Naive B cell (primary cell): ENCODE measurements around the gene DNAH5. TPM values are rescaled to one million over a fixed set of nuclear protein-coding genes. Genes with fewer than 3 reads are reported as not detected.

Source experiments
- ATAC-seq, 2 donors: fragments of 150-1000 bp; cut with Tn5 transposase; 2 replicates each; pipeline ENCODE4 v1.10.0; 2021; ENCODE audit warnings: low read depth in 2 of 2, mild to moderate bottlenecking in 2 of 2, moderate library complexity in 2 of 2
- DNase-seq: peaks from one replicate; pipeline ENCODE4 v3.0.0; 2022
- H3K27ac Mint-ChIP-seq, 6 donors: one replicate each; pipeline ENCODE4 v1.8.0; 2020 to 2022; ENCODE audit warnings: mild to moderate bottlenecking in 6 of 6, mixed read lengths in 6 of 6, moderate library complexity in 5 of 6, inconsistent platforms in 2 of 6
- H3K27me3 Mint-ChIP-seq, 3 donors: one replicate each; pipeline ENCODE4 v1.8.0; 2021 to 2022; ENCODE audit warnings: mixed read lengths in 3 of 3, mild to moderate bottlenecking in 1 of 3
- H3K36me3 Mint-ChIP-seq, 2 donors: one replicate each; pipeline ENCODE4 v1.8.0; 2020 to 2022; ENCODE audit warnings: mixed read lengths in 2 of 2, inconsistent platforms in 1 of 2, mild to moderate bottlenecking in 1 of 2
- H3K4me1 Mint-ChIP-seq, 3 donors: one replicate each; pipeline ENCODE4 v1.8.0; 2020 to 2022; ENCODE audit warnings: mixed read lengths in 3 of 3, inconsistent platforms in 1 of 3, mild to moderate bottlenecking in 1 of 3, moderate library complexity in 1 of 3
- H3K4me3 Mint-ChIP-seq, 8 donors: one replicate each; pipeline ENCODE4 v1.8.0; 2020 to 2022; ENCODE audit warnings: mild to moderate bottlenecking in 8 of 8, mixed read lengths in 8 of 8, moderate library complexity in 8 of 8, inconsistent platforms in 2 of 8
- H3K9me3 Mint-ChIP-seq, 7 donors: one replicate each; pipeline ENCODE4 v1.8.0; 2020 to 2022; ENCODE audit warnings: mixed read lengths in 7 of 7, mild to moderate bottlenecking in 5 of 7, inconsistent platforms in 2 of 7, moderate library complexity in 1 of 7
- polyA plus RNA-seq, 6 donors: library from polyadenylated mRNA; unstranded; fragments of 300-500 nt; fragmentation: Illumina TruSeq; gene quantifications; one replicate each; pipeline ENCODE4 v1.2.3, GENCODE V29; 2021; ENCODE audit warnings: low read depth in 6 of 6

The DNAH5 gene
- polyA plus RNA-seq, 6 donors from 2014 or later, result not detected

- no peaks in the 10 kb centered on the region for H3K36me3 Mint-ChIP-seq
- DNase-seq, result no peak
- no peaks in the 10 kb centered on the region for H3K4me1 Mint-ChIP-seq
These were observed 285.7 kb downstream of the DNAH5 start for GRCh38 chr5:13658761-13659160.

GRCh38 chr5:13658152-13658551 is 286.3 kb downstream of the DNAH5 start:
- no peaks in the 10 kb centered on the region for H3K36me3 Mint-ChIP-seq
- ATAC-seq, result no peak
- H3K9me3 Mint-ChIP-seq, result peaks cover 0 to 17% (median 3%) of the 10 kb centered on the region in 7 donors
- no peak overlapping the region for H3K27ac Mint-ChIP-seq
- DNase-seq, result no peak
- H3K4me3 Mint-ChIP-seq, result no peak overlapping the region
- no peaks in the 10 kb centered on the region for H3K4me1 Mint-ChIP-seq
- H3K27me3 Mint-ChIP-seq, result no peaks in the 10 kb centered on the region

More at GRCh38 chr5:13658761-13659160, 285.7 kb downstream of the DNAH5 start:
- Mint-ChIP-seq H3K9me3 (peaks cover 0 to 14% (median 3%) of the 10 kb centered on the region in 7 donors), H3K27ac (no peak overlapping the region), H3K4me3 (no peak overlapping the region), H3K27me3 (no peaks in the 10 kb centered on the region)
- ATAC-seq, result no peak

- no peaks in the 10 kb centered on the region for H3K27me3 Mint-ChIP-seq
- no peaks in the 10 kb centered on the region for H3K36me3 Mint-ChIP-seq
- peaks cover 3 to 17% (median 8%) of the 10 kb centered on the region in 7 donors for H3K9me3 Mint-ChIP-seq
- ATAC-seq (no peak), DNase-seq (no peak)
- no peaks in the 10 kb centered on the region for H3K4me1 Mint-ChIP-seq
- no peak overlapping the region for H3K27ac Mint-ChIP-seq
- no peak overlapping the region for H3K4me3 Mint-ChIP-seq
These were observed 290.8 kb downstream of the DNAH5 start for GRCh38 chr5:13653709-13654108.

GRCh38 chr5:13649656-13650055 is 294.8 kb downstream of the DNAH5 start:
- H3K9me3 Mint-ChIP-seq, result peaks cover 5 to 15% (median 9%) of the 10 kb centered on the region in 7 donors
- ATAC-seq, result no peak
- DNase-seq, result no peak
- H3K4me1 Mint-ChIP-seq, result no peaks in the 10 kb centered on the region
- H3K4me3 Mint-ChIP-seq, result no peak overlapping the region
- no peaks in the 10 kb centered on the region for H3K27me3 Mint-ChIP-seq
- no peak overlapping the region for H3K27ac Mint-ChIP-seq
- no peaks in the 10 kb centered on the region for H3K36me3 Mint-ChIP-seq

GRCh38 chr5:13648822-13649221 is 295.7 kb downstream of the DNAH5 start:
- Mint-ChIP-seq H3K9me3 (peaks cover 5 to 15% (median 8%) of the 10 kb centered on the region in 7 donors), H3K4me3 (no peak overlapping the region), H3K4me1 (no peaks in the 10 kb centered on the region), H3K27ac (no peak overlapping the region), H3K27me3 (no peaks in the 10 kb centered on the region), H3K36me3 (no peaks in the 10 kb centered on the region)
- DNase-seq (no peak), ATAC-seq (no peak)

GRCh38 chr5:13643734-13644133 is 300.8 kb downstream of the DNAH5 start:
- Mint-ChIP-seq H3K27me3 (no peaks in the 10 kb centered on the region), H3K4me3 (no peak overlapping the region), H3K9me3 (peaks cover 0 to 15% (median 2%) of the 10 kb centered on the region in 7 donors), H3K27ac (no peak overlapping the region), H3K36me3 (no peaks in the 10 kb centered on the region), H3K4me1 (no peaks in the 10 kb centered on the region)
- ATAC-seq, result no peak
- DNase-seq, result no peak

GRCh38 chr5:13643196-13643595 is 301.3 kb downstream of the DNAH5 start:
- Mint-ChIP-seq H3K4me1 (no peaks in the 10 kb centered on the region), H3K9me3 (peaks cover 0 to 15% (median 5%) of the 10 kb centered on the region in 7 donors), H3K27me3 (no peaks in the 10 kb centered on the region), H3K36me3 (no peaks in the 10 kb centered on the region), H3K27ac (no peak overlapping the region), H3K4me3 (no peak overlapping the region)
- no peak for DNase-seq
- no peak for ATAC-seq

Other genes with a start within 250 kb of the DNAH5 start
- 10 to 100 TPM in 4 of 6 donors, 1 to 10 TPM in 2; 7.3 to 16.4 (median 11.1) TPM for gene TRIO, start 198.7 kb upstream of the DNAH5 start, polyA plus RNA-seq